ENCODE results near the gene CA5B.

DNA sequence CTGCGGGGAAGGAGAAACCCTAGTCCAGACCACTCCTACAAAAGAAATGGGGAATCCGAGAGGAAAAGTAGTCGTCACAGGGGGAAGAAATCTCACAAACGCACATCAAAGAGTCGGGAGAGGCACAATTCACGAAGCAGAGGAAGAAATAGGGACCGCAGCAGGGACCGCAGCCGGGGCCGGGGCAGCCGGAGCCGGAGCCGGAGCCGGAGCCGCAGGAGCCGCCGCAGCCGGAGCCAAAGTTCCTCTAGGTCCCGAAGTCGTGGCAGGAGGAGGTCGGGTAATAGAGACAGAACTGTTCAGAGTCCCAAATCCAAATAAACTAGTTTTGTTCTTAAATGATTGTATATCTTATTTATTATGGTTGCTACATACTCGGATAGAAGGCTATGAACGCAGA is 84.9 kb downstream of the CA5B start:
- TF ChIP-seq, protein P1, sequence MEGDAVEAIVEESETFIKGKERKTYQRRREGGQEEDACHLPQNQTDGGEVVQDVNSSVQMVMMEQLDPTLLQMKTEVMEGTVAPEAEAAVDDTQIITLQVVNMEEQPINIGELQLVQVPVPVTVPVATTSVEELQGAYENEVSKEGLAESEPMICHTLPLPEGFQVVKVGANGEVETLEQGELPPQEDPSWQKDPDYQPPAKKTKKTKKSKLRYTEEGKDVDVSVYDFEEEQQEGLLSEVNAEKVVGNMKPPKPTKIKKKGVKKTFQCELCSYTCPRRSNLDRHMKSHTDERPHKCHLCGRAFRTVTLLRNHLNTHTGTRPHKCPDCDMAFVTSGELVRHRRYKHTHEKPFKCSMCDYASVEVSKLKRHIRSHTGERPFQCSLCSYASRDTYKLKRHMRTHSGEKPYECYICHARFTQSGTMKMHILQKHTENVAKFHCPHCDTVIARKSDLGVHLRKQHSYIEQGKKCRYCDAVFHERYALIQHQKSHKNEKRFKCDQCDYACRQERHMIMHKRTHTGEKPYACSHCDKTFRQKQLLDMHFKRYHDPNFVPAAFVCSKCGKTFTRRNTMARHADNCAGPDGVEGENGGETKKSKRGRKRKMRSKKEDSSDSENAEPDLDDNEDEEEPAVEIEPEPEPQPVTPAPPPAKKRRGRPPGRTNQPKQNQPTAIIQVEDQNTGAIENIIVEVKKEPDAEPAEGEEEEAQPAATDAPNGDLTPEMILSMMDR (IDR thresholded peaks at IDR 0.05) = no peak
- TF ChIP-seq EZH2phosphoT487 (IDR thresholded peaks at IDR 0.05) (no peak), EZH2 (IDR thresholded peaks at IDR 0.05) (no peak)
